Testis (tissue), 3 donors: ENCODE measurements around the gene MAP7D2. TPM values are rescaled to one million over a fixed set of nuclear protein-coding genes. Genes with fewer than 3 reads are reported as not detected.

Experiments
- DNase-seq: peaks from one replicate; pipeline ENCODE4 v3.0.0-alpha.2; 2019
- H3K27ac ChIP-seq, 2 donors: fragments of 200-600 bp; sonication (generic); one replicate each; pipeline ENCODE4 v1.5.1; 2019
- H3K27me3 ChIP-seq: fragments of 200-600 bp; sonication (generic); one replicate; pipeline ENCODE4 v1.5.1; 2019
- H3K36me3 ChIP-seq: fragments of 200-600 bp; sonication (generic); one replicate; pipeline ENCODE4 v1.5.1; 2017; ENCODE audit warnings: low read depth; ENCODE audit errors: missing control alignments
- H3K4me1 ChIP-seq: fragments of 200-600 bp; sonication (generic); one replicate; pipeline ENCODE4 v1.5.1; 2019
- H3K4me3 ChIP-seq, 2 donors: fragments of 200-600 bp; sonication (generic); one replicate each; pipeline ENCODE4 v1.5.1; 2017 to 2019
- H3K9me3 ChIP-seq: fragments of 200-600 bp; sonication (generic); one replicate; pipeline ENCODE4 v1.5.1; 2017
- CTCF ChIP-seq, 3 experiments: fragments of 450-650 bp in 2 of 3; fragments of 200-600 bp in 1 of 3; sonication (generic) in 1 of 3; IDR thresholded peaks; one replicate each; pipeline ENCODE4 v1.5.1; 2016 to 2019; ENCODE audit warnings: antibody characterized with exemption in 3 of 3, mild to moderate bottlenecking in 2 of 3, moderate library complexity in 1 of 3
- POLR2A ChIP-seq: fragments of 450-650 bp; IDR thresholded peaks from one replicate; pipeline ENCODE4 v1.6.1; 2017; ENCODE audit warnings: antibody characterized with exemption, mild to moderate bottlenecking, moderate library complexity
- WGBS, 2 donors: methylation state at CpG; one replicate each; pipeline ENCODE4 v1.1.5; 2018; 5-methylcytosine and 5-hydroxymethylcytosine counted together
- intact Hi-C: fragments of 100-400 bp; cut with DNase I; formaldehyde crosslinking; loops from one replicate; pipeline ENCODE4 v1.15.1; 2023; ENCODE audit warnings: low total_unique reads
- polyA plus RNA-seq: library from polyadenylated mRNA; stranded (reverse); fragments of 350-450 nt; fragmentation: Illumina TruSeq; extraction: RNeasy Lipid Tissue Mini Kit (QIAGEN cat#74804); gene quantifications from one replicate; pipeline ENCODE4 v1.2.3, GENCODE V29; 2014; ENCODE audit warnings: low read depth, low replicate concordance; ENCODE audit not compliant: insufficient read depth
- total RNA-seq, 2 donors: library from RNA; depleted of rRNA; stranded (reverse); fragments of >200 nt; gene quantifications; one replicate each; pipeline ENCODE4 v1.2.3, GENCODE V29; 2016

The MAP7D2 gene
- total and polyA plus RNA-seq, 3 donors from 2014 or later, result 19.5 to 37.9 (median 36.6) TPM

GRCh38 chrX:20124964-20125363, 8.3 kb upstream of the MAP7D2 start:
- H3K27ac ChIP-seq, result no peak overlapping the region
- TF ChIP-seq POLR2A (no peak), CTCF (IDR thresholded peaks at IDR 0.05) (no peak)
- H3K36me3 ChIP-seq, result no peaks in the 10 kb centered on the region
- no peaks in the 10 kb centered on the region for H3K27me3 ChIP-seq
- no peak for DNase-seq
- no peaks in the 10 kb centered on the region for H3K9me3 ChIP-seq
- intact Hi-C loops, result no loop called here
- no peak overlapping the region for H3K4me3 ChIP-seq
- no peaks in the 10 kb centered on the region for H3K4me1 ChIP-seq

- intact Hi-C loops, result no loop called here
- Histone ChIP-seq H3K27me3 (no peaks in the 10 kb centered on the region), H3K4me3 (no peak overlapping the region), H3K4me1 (no peaks in the 10 kb centered on the region), H3K9me3 (no peaks in the 10 kb centered on the region), H3K27ac (no peak overlapping the region), H3K36me3 (no peaks in the 10 kb centered on the region)
- no peak for DNase-seq
- no peak for TF ChIP-seq POLR2A
- TF ChIP-seq CTCF (IDR thresholded peaks at IDR 0.05), result no peak
- WGBS, 2 donors, result 26 to 34% methylated on average over 12 of the region's 12 CpGs
Measured at GRCh38 chrX:20118065-20118824, 1.5 kb upstream of the MAP7D2 start.

GRCh38 chrX:20116087-20116576, 575 bp downstream of the MAP7D2 start:
- Histone ChIP-seq H3K9me3 (no peaks in the 10 kb centered on the region), H3K4me3 (peak overlapping the region; percentile 32 to 52), H3K4me1 (no peaks in the 10 kb centered on the region), H3K27me3 (no peaks in the 10 kb centered on the region), H3K36me3 (no peaks in the 10 kb centered on the region), H3K27ac (no peak overlapping the region)
- 40% methylated on average over 7 of the region's 47 CpGs; no CpG with 5 or more reads in 1 of the 2 donors for WGBS, 2 donors
- peak; percentile 12 for DNase-seq
- intact Hi-C loops, result no loop called here
- TF ChIP-seq CTCF (IDR thresholded peaks at IDR 0.05) (no peak), POLR2A (no peak)

- Histone ChIP-seq H3K27me3 (no peaks in the 10 kb centered on the region), H3K9me3 (no peaks in the 10 kb centered on the region), H3K4me1 (no peaks in the 10 kb centered on the region), H3K4me3 (no peak overlapping the region), H3K36me3 (no peaks in the 10 kb centered on the region), H3K27ac (no peak overlapping the region)
- intact Hi-C loops, result no loop called here
- TF ChIP-seq CTCF (IDR thresholded peaks at IDR 0.05), result no peak
- TF ChIP-seq POLR2A, result no peak
- no peak for DNase-seq
- 90 to 92% methylated on average over 14 of the region's 14 CpGs for WGBS, 2 donors
Measured at GRCh38 chrX:20112022-20112774, 4.5 kb downstream of the MAP7D2 start.
